Measurements from ENCODE around the gene TNFSF13B.

DNA sequence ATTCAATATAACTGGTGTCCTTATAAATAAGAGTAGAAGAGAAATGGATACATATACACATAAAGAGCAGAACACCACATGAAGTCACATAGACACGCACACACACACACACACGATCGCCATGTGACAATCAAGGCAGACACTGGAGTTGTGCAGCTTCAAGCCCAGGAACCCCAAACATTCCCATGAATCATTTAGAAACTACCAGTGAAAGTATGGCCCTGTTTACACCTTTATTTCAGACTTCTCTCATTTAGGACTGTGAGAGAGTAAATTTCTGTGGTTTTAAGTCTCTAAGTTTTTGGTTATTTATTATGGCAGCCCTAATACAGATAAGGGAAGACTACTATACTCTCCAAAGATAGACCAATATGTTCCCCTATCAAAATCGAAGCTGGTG, 20.4 kb upstream of the TNFSF13B start:
- no peak for TF ChIP-seq POLR2A (IDR thresholded peaks at IDR 0.05)
- TF ChIP-seq, protein P1, sequence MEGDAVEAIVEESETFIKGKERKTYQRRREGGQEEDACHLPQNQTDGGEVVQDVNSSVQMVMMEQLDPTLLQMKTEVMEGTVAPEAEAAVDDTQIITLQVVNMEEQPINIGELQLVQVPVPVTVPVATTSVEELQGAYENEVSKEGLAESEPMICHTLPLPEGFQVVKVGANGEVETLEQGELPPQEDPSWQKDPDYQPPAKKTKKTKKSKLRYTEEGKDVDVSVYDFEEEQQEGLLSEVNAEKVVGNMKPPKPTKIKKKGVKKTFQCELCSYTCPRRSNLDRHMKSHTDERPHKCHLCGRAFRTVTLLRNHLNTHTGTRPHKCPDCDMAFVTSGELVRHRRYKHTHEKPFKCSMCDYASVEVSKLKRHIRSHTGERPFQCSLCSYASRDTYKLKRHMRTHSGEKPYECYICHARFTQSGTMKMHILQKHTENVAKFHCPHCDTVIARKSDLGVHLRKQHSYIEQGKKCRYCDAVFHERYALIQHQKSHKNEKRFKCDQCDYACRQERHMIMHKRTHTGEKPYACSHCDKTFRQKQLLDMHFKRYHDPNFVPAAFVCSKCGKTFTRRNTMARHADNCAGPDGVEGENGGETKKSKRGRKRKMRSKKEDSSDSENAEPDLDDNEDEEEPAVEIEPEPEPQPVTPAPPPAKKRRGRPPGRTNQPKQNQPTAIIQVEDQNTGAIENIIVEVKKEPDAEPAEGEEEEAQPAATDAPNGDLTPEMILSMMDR (IDR thresholded peaks at IDR 0.05), result no peak
